AG08396 (cell line): Measurements from ENCODE around the gene MYOM1.

Experiments
- DNase-seq: peaks from one replicate; pipeline ENCODE4 v3.0.0; 2012; ENCODE audit warnings: low spot score, mixed read lengths

MYOM1 gene

DNA sequence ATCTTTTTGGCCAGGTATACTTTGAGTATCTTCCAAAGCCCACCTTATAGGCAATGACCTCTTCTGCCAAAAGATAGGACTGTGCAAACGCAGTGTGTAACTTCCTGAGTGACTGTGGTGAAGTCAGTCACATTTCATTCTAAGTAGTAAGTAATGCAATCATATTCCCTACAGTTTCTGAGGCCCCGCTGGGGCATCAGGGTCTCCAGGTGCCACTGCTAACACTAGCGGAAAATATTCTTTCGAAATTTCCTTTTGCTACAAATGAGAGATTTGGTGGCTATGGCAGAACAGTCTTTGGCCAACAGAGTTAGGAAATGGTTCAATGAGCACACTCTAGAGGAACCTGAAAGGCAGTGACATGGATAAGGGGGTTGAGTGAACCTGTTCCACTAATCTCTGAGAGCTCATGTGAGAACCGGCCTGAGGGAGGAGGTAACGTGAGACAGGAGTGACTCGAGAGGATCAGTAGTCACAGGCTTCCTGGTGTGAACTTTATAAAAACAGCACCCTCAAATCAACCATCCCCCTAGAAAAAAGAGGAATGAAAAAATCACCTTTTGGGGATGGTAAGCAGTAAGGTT, 104.2 kb downstream of the MYOM1 start:
- no peak for DNase-seq

GRCh38 chr18:3114451-3114850, 105.3 kb downstream of the MYOM1 start:
- no peak for DNase-seq

- DNase-seq = no peak
Measured at GRCh38 chr18:3114026-3114425, 105.7 kb downstream of the MYOM1 start.

- no peak for DNase-seq
Measured at GRCh38 chr18:3111523-3112240, 108.1 kb downstream of the MYOM1 start.

- no peak for DNase-seq
Measured at GRCh38 chr18:3110034-3110752, 109.6 kb downstream of the MYOM1 start.

GRCh38 chr18:3107740-3108151, 112.0 kb downstream of the MYOM1 start:
- no peak for DNase-seq

- no peak for DNase-seq
Measured at GRCh38 chr18:3104190-3105054, 115.3 kb downstream of the MYOM1 start.

DNA sequence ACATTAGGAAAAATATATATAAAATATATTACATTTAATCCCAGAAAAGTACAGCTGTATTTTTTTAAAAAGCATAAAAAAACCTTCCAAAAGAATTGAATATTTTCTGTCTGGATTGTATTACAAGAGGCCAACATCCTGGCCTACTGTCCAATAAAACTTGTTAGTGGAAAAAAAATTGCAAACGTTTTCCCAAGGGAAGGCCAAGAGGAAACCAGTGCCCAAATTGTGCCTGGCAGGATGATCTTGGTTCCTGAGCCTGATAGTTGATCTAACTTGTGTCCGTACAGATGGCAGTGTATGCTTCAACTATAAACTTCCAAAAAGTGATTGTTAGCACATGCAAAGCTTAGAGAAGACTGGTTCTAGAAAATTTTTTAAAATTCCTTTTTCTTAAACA, 116.2 kb downstream of the MYOM1 start:
- no peak for DNase-seq

DNA sequence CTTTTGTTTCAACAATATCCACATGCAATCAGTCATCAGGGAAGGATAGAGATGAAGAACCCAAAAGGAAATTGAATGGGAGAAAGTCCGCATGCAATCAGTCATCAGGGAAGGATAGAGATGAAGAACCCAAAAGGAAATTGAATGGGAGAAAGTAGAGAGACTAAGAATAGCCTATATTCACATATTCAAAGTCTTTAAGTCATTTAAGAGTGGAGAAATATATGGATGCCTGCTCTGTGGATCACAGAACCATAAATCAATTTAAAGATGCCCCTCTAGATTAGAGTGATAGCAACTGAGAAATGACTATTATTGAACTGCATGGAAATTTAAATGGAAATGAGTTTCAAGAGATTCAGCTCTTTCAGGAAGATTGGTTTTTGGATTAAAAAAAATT, 116.8 kb downstream of the MYOM1 start:
- DNase-seq = no peak

DNA sequence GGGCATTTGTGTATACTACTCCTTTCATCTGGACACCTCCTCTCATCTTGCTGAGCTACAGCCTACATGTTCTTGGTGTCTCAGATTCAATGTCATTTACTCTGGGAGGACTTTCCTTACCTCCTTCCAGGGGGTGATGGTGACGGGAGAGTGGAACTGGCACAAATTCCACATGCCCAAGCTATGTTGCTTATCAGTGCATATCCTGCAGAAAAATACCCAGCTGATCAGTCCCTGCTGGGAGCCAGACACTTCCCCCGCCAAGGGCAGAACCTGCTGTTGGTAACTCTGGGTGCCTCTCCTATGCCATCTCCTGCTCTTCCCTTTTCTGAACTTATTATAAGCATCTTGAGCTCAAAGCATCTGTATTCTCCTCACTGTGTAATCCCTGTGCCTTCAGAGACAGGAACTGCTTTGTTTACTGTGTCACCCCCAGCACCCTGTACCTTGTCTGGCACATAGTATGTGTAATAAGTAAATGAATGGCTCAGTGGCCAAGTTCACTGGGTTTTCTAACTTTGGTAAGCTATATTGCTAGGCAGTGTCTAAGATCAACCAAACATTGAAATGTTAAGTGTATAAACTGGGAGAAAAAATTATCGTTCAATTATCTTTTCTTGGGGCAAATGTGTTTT, 119.2 kb downstream of the MYOM1 start:
- DNase-seq = no peak

DNA sequence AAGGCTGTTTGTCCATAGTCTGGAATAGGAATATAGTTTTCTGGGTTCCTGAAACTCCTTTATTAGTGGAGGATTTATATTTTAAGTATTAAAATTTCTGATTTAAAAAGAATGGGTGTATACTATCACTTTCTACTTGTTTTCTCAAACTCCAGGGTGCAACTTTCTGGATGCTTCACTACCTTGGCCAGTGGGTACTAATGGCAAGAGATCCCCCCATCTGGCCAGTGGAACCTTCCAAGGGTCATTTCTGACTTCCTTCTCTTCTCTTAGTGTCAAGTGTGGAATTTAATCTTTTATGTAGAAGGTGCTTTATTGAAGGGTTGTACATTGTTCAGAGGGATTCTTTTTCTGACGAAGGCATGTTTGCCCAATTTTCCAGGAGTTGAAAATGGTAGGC, 120.4 kb downstream of the MYOM1 start:
- no peak for DNase-seq

DNA sequence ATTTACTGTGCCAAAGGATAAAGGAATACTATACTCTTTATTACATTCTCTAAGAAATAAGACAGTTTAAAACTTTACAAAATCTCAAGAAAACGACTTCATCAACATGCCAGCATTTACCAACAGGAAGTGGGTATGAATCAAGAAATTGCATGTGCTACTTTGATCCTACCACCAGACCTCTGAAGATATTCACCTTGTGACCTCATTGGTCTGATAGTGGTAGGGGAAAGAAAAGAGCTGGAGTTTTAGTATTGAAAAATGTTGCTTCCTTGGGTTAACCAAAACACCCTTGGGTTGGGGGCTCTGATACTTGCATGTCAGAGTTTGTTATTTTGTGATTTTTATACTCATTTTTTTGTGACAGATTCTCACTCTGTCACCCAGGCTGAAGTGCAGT, 122.7 kb downstream of the MYOM1 start:
- DNase-seq = no peak

- no peak for DNase-seq
Measured at GRCh38 chr18:3095921-3096320, 123.8 kb downstream of the MYOM1 start.

DNA sequence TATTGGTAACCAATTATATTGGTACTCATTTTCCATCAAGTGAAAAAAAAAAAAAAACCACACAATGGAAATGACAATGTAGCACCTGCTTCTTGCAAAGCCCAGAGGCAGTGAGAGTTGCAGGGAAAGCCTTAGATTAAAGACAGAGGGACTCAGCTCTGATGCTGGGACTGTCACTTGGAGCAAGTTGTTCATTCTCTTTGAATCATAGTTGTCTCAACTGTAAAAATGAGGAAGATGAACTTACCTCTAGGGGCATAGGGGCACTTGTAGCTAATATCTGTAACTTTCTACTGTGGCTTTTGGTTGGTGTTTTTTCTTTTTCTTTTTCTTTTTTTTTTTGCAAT, 125.5 kb downstream of the MYOM1 start:
- DNase-seq = no peak

GRCh38 chr18:3093624-3094337, 126.0 kb downstream of the MYOM1 start:
- no peak for DNase-seq

- no peak for DNase-seq
Measured at GRCh38 chr18:3092727-3093126, 127.0 kb downstream of the MYOM1 start.

DNA sequence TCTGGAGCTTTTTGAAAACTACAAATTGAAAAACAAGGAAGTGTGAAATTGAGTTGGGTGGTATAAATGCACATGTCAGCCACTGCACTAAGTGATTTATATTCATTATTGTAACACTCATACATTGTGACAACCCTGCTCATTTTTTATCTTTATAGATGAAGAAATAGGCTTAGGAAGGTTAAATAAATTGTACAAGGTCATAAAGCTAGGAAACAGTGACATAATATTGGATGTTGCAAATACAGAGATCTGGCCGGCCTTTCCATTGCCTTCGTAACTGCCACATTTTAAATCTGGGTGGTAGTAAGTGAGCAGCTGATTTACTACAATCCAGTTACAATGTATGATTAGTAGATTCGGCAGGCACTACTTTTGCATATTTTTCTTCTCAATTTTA, 130.2 kb downstream of the MYOM1 start:
- DNase-seq = no peak

GRCh38 chr18:3088449-3088848, 131.3 kb downstream of the MYOM1 start:
- no peak for DNase-seq

GRCh38 chr18:3086871-3087270, 132.9 kb downstream of the MYOM1 start:
- no peak for DNase-seq

- DNase-seq = no peak
Measured at GRCh38 chr18:3085612-3086011, 134.2 kb downstream of the MYOM1 start.

- no peak for DNase-seq
Measured at GRCh38 chr18:3084206-3084605, 135.6 kb downstream of the MYOM1 start.
